ENCODE data around the gene HSD17B10.

DNA sequence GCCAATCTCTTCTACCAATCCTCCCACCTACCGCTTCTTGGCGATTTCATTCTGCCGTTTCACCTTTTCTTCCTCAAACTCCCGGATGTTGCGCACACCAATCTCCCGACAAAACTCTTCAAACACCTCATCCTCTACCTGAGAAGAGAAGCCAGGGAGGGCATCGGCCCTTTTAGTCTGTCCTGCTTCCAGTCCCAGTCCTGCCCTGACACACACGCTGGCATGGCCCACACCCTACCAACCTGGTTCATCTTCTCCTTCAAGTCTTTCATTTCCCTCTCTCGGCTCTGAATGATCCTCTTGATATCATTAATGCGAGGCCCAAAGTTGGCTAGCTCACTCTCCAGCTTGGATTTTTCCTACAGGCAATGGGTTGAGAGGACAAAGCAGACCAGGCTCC, 30.6 kb downstream of the HSD17B10 start:
- TF ChIP-seq POLR2A (IDR thresholded peaks at IDR 0.05) (no peak), CTCF (IDR thresholded peaks at IDR 0.05) (no peak), EP300 (IDR thresholded peaks at IDR 0.05) (no peak)

Measured in ovary (tissue), 3 donors.